ENCODE data around the gene PTPN22.

Gene PTPN22

GRCh38 chr1:113891631-113892220 lies 20.2 kb upstream of the PTPN22 start:
- in situ Hi-C loops (cut with MboI; ENCODE audit: low pct_unique_long_range_greater_than_20kb, low sequenced_read_pairs): no loop called here
- no peak for DNase-seq

DNA sequence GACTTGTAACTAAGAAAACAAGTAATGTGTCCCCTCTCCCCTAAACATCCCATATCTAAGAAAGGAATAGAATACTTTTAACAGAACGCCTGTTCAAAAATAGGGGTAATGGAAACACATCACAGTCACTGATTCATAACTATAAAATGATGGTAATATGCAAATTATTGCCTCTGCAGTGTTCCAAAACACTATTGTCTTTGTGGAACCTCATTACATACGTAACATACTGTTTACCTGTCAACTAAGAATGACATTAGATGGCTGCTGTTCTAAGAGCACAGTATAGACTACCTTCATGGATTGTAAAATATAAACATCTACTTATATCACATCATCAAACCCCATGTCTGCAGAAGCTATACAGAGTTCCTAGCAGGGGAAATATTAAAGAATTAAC lies 19.3 kb upstream of the PTPN22 start:
- no peak for DNase-seq
- in situ Hi-C loops (cut with MboI; ENCODE audit: low pct_unique_long_range_greater_than_20kb, low sequenced_read_pairs): no loop called here

DNA sequence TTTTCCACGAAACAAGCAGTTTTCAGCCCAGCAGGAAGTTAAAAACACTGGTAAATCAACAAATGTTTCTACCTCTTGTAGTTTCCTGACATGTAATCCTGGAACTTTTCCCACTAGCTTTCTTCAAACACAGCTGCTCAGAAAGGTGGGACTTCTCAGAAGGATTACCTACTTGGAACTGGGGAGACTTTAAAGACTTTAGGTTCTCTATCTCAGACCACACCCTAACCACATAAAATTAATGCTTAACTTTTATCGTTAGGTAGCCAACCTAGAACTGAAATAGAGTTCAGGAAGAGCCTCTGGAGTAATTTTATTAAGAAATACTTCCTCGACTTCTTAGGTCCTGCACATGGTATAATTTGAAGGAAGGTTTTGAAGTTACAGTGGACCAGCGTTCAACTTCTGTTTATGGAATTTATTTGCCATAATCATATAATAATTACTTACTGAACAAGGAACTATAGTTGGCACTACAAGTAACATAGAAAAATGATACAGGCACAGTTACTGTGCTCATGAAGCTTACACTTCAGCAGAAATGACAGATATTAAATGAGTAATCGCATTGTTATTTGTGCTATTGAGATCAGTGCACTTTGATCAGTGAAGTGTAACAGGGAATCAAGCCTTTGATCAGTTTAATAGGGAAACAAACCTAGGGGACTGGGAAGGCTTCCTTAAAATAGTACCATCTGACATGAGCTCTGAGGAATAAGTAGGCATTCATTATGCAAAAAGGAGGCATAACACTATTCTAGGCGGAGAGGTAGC lies 16.1 kb upstream of the PTPN22 start, which contains the start of gene BCL2L15:
BCL2L15 (minus strand) TSS at position 180 of the 774 bp plus-strand sequence. CDS start 206 bp downstream, outside the sequence.
- no peak for DNase-seq
- in situ Hi-C loops (cut with MboI; ENCODE audit: low pct_unique_long_range_greater_than_20kb, low sequenced_read_pairs): no loop called here

DNA sequence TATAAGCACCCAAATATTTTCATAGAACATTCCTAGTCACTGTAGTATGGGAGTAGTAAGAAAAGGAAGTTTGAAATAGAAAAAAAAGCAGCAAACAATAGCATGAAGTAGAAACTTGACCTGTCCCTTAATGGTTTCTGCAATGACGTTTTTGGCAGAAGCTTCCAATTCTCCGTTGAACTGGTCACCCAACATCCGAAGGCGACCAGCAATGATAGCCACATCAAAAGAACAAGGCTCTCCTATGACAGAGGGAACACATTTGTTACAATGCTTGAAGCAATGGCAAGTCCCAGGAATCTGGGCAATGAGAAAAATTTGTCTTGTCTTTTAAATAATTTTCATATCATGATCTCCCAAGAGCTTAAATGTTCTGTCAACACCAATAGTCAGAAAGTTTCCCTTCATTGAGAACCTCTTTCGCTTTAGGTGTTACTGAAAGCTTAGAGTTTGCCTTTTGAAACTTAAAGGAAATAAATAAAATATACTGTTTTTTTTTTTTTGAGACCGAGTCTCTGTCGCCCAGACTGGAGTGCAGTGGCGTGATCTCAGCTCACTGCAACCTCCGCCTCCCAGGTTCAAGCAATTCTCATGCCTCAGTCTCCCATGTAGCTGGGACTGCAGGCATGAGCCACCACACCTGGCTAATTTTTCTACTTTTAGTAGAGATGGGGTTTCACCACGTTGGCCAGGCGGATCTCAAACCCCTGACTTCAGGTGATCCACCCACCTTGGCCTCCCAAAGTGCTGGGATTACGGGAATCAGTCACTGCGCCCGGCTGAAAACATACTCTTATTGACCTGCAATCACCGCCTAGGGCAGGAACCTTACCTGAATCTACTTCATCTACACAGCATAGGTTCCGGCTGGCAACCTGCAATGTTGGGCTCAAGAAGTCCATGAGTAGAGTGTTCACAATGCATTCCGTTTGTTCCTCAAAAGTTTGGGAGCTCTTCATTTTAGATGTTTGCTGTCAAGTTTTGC lies 15.2 kb upstream of the PTPN22 start:
- DNase-seq: no peak
- in situ Hi-C loops (cut with MboI; ENCODE audit: low pct_unique_long_range_greater_than_20kb, low sequenced_read_pairs): no loop called here

GRCh38 chr1:113881661-113882060 lies 10.1 kb upstream of the PTPN22 start:
- in situ Hi-C loops (cut with MboI; ENCODE audit: low pct_unique_long_range_greater_than_20kb, low sequenced_read_pairs): no loop called here
- DNase-seq: no peak

GRCh38 chr1:113879739-113880038 lies 8.2 kb upstream of the PTPN22 start:
- DNase-seq: no peak
- in situ Hi-C loops (cut with MboI; ENCODE audit: low pct_unique_long_range_greater_than_20kb, low sequenced_read_pairs): no loop called here

GRCh38 chr1:113876176-113876575 lies 4.7 kb upstream of the PTPN22 start:
- DNase-seq: no peak
- in situ Hi-C loops (cut with MboI; ENCODE audit: low pct_unique_long_range_greater_than_20kb, low sequenced_read_pairs): no loop called here

GRCh38 chr1:113875714-113876113 lies 4.2 kb upstream of the PTPN22 start:
- no peak for DNase-seq
- in situ Hi-C loops (cut with MboI; ENCODE audit: low pct_unique_long_range_greater_than_20kb, low sequenced_read_pairs): no loop called here

DNA sequence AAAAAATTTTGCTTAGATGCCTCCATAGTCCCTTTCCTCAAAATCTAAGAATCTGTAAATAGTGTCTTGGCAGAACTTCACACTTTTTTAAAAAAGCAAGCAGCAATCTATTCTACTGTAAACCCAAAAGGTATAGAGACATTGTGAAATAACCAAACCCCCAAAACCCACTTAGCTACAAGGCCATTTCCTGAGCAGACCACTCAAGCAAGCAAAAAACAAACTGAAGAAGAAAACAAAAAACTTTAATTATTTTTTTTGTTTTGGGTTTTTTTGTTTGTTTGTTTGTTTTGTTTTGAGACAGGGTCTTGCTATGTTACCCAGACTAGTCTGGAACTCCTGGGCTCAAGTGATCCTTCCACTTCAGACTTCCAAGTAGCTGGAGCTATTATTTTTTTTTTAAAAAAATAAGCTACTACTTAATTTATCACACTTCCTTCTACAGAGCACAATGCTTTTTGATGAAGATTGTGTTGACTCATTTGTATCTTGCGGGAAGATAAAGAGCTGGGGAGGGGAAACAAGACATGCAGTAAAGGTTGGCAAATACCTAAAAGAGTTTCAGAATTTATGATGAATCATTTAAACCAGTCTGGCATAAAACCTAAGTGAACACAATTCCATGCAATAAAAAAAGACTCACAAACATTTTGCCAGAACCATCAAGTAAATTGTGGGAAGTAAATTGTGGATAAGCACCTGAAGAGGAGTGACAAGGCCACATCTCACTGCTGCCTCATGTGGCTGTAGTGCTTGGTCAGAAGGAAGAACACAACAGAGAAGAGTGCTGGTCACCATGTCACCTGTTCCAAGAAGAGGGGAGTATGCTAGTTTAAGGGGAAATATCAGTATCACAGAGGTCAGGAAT lies 2.7 kb upstream of the PTPN22 start:
- DNase-seq: peak; percentile 52
- in situ Hi-C loops (cut with MboI; ENCODE audit: low pct_unique_long_range_greater_than_20kb, low sequenced_read_pairs): no loop called here

DNA sequence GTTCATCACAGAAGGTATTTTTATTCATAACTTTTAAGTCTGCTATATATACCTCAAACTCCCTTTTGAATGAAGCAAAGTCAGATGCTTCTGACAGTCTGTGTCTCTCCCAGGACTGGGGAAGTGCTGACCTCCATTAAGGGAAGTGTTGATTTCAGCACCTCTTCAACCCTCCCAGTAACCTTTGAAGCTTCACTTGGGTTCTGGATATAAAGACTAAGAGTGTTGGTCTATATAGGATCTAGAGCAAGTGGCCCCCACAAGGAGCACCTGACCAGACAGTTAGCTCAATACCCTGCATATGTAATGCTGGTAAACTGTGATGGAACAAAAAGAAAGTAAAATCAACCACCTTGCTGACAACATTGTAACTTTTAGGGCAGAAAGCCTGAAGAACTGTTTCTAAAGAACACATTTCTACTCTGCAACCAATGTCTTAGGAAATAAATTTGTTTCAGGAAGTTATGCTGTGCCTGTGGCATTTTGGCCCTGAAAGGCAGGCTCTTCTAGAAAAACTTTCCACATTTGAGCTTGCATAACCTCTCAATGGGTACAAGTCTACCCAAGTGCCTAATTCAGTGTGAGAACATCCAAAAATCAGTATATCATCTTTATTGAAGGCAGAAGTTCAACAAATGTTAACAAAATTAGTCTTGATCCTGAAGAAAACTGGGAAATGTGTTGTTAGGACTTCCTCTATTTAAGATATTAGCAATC lies 865 bp upstream of the PTPN22 start:
- in situ Hi-C loops (cut with MboI; ENCODE audit: low pct_unique_long_range_greater_than_20kb, low sequenced_read_pairs): no loop called here
- DNase-seq: no peak

- in situ Hi-C loops (cut with MboI; ENCODE audit: low pct_unique_long_range_greater_than_20kb, low sequenced_read_pairs): no loop called here
- DNase-seq: no peak
These were observed 734 bp downstream of the PTPN22 start for GRCh38 chr1:113870778-113871177.

DNA sequence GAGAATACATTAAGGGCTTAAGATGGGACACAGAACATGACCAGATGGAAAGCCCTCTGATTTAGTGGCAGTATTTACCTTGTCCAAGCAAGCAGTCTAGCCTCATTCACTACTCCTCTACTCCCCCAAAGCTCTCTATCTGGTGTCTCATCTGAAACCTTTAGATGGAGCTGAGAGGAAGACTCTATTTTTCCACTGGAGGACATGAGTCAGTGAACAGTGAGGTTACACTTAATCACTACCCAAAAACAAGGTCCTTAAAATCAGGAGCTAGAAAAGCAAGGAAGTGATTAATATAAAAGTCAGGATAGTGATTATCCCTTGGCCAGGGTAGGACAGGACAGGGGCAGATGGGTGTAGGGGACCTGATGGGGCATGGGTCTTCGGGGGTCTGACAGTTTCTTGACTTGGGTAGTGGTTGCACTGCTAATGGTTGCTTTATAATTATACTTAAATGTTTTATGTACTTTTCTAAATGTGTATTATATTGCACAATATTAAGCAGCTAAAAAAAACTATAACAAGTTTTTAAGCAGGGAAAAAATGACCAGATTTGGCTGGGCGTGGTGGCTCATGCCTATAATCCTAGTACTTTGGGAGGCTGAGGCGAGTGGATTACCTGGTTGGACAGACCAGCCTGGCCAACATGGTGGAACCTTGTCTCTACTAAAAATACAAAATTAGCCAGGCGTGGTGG lies 3.0 kb downstream of the PTPN22 start:
- DNase-seq: no peak
- in situ Hi-C loops (cut with MboI; ENCODE audit: low pct_unique_long_range_greater_than_20kb, low sequenced_read_pairs): no loop called here

DNA sequence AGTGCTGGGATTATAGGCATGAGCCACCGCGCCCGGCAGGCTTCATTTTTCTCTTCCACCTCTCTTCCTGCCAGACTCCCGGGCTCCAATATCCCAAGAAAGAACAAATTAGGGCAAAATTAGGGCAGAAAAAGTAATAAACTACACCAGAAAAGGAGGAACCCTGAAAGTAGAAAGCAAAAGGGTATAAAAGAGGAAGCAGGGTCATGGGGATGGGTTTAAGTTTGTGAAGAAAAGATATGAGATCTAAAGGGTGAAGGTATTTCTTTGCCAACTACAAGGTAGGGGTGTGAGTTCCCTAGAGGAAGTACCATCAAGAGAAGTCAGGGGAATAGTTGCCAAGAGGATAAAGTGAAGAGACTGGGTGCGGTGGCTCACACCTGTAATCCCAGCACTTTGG lies 9.9 kb downstream of the PTPN22 start:
- peak; percentile 33 for DNase-seq
- in situ Hi-C loops (cut with MboI; ENCODE audit: low pct_unique_long_range_greater_than_20kb, low sequenced_read_pairs): no loop called here

- DNase-seq: no peak
- in situ Hi-C loops (cut with MboI; ENCODE audit: low pct_unique_long_range_greater_than_20kb, low sequenced_read_pairs): no loop called here
These were observed 10.6 kb downstream of the PTPN22 start for GRCh38 chr1:113860891-113861290.

DNA sequence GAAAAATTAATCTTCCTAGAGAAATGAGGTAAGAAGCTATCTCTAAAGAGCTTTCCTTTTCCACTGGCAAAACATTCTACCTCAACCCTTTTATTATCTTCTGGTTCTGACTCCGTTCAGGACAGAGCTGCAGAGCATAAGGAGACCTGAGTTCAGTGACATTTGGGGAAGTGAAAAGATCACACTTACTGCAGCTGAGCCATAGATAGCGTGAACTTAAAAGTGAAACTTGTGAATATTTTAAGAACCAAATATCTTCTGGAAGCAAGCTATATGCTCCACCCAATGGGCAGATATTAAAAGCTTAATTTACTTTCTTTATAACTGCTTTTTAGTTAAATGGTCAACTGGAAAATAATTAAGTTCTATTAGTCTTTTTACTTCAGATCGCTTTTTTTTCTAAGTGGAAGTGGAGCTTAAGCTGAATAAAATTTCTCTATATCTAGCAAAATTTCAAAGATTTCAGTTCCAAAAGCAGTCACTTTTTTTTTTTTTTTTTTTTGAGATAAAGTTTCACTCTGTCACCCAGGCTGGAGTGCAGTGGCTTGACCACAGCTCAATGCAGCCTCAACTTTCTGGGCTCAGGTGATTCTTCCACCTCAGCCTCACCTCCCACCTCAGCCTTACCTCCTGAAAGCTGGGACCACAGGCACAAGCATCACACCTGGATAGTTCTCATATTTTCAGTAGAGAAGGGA lies 11.9 kb downstream of the PTPN22 start:
- in situ Hi-C loops (cut with MboI; ENCODE audit: low pct_unique_long_range_greater_than_20kb, low sequenced_read_pairs): no loop called here
- peak; percentile 65 for DNase-seq

GRCh38 chr1:113858982-113859381 lies 12.5 kb downstream of the PTPN22 start:
- no peak for DNase-seq
- in situ Hi-C loops (cut with MboI; ENCODE audit: low pct_unique_long_range_greater_than_20kb, low sequenced_read_pairs): no loop called here

GRCh38 chr1:113858418-113858817 lies 13.1 kb downstream of the PTPN22 start:
- in situ Hi-C loops (cut with MboI; ENCODE audit: low pct_unique_long_range_greater_than_20kb, low sequenced_read_pairs): no loop called here
- no peak for DNase-seq
